ENCODE measurements around the gene GTF3C5. TPM values are rescaled to one million over a fixed set of nuclear protein-coding genes. Genes with fewer than 3 reads are reported as not detected.

Gene GTF3C5
- total RNA-seq, 1 donor from 2014 or later, result 95.2 TPM

DNA sequence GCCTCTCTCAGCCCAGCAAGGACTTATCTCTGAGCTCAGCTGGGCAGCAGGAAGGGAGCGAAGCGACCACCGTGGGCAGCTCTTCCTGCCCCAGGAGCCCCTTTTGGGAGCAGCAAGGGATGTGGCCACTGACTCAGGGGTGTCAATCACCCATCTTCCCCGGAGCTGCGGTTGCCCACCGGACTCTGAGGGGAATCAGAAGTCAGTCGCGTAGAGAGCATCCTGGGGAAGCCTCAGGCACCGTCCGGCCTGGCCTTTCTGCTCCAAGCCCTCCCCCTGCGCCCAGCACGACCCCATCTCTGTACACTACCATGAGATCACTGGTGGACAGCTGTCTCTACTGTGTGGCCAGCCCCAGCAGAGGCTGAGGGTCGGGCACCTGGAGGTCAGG, 27.7 kb upstream of the GTF3C5 start:
- Mint-ChIP-seq H3K4me1 (ENCODE audit: low read depth, unreplicated experiment) (no peaks in the 10 kb centered on the region), H3K27me3 (ENCODE audit: unreplicated experiment) (peaks cover 18% of the 10 kb centered on the region), H3K4me3 (ENCODE audit: unreplicated experiment) (no peak overlapping the region), H3K27ac (ENCODE audit: unreplicated experiment) (no peak overlapping the region), H3K36me3 (ENCODE audit: unreplicated experiment) (no peaks in the 10 kb centered on the region), H3K9me3 (ENCODE audit: unreplicated experiment) (peaks cover 6% of the 10 kb centered on the region)
- DNase-seq, result no peak
- no peak for TF ChIP-seq CTCF (IDR thresholded peaks at IDR 0.05; ENCODE audit: partially characterized antibody, unreplicated experiment)

GRCh38 chr9:133003671-133004090, 27.1 kb upstream of the GTF3C5 start:
- peaks cover 3% of the 10 kb centered on the region for H3K9me3 Mint-ChIP-seq (ENCODE audit: unreplicated experiment)
- no peak for TF ChIP-seq CTCF (IDR thresholded peaks at IDR 0.05; ENCODE audit: partially characterized antibody, unreplicated experiment)
- H3K27me3 Mint-ChIP-seq (ENCODE audit: unreplicated experiment), result peaks cover 18% of the 10 kb centered on the region
- H3K4me1 Mint-ChIP-seq (ENCODE audit: low read depth, unreplicated experiment), result no peaks in the 10 kb centered on the region
- H3K36me3 Mint-ChIP-seq (ENCODE audit: unreplicated experiment), result no peaks in the 10 kb centered on the region
- no peak overlapping the region for H3K27ac Mint-ChIP-seq (ENCODE audit: unreplicated experiment)
- DNase-seq, result no peak
- H3K4me3 Mint-ChIP-seq (ENCODE audit: unreplicated experiment), result no peak overlapping the region

DNA sequence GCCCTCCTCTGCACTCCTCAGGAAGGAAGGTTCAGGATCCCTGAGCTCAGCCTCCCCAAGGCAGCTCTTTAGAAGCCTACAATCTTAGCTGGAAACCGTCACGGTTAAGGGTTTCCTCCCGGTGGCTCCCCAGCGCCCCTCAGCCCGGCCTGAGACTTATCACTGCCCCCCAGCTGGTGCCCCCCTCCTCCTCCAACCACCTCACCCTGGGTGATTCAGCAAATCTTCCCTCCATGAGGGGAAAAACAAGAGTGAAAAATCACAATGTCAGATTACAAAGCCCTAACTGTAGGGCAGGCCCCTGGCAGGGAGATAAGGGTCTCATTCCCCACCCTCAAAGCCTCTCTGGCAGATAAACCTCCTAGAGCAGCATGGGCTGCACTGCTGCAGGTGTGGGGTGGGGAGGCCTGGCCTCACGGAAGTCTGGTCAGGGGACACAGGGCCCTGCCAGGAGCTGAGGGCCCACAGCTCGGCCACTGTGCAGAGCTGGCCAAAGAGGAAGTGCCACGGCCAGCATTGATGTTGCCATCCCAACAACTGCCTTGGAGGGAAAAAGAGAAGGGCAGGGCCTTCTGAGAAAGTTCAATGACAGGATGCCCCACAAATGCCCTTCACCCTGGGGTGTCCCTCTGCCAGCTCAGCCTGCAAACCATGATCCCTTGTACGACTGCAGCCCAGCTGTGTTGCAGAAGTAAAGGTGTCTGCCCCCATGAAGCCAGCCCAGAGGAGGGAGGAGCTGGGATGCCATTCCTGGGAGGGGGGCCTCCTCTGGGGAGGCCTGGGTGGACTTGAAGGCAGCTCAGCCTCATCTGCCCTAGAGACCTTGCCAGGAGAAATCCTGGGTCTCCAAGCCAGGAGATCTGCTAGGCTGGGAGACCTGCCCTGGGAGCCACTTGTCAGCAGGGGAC, 26.5 kb upstream of the GTF3C5 start:
- H3K9me3 Mint-ChIP-seq (ENCODE audit: unreplicated experiment), result peaks cover 4% of the 10 kb centered on the region
- TF ChIP-seq CTCF (IDR thresholded peaks at IDR 0.05; ENCODE audit: partially characterized antibody, unreplicated experiment), result no peak
- no peak for DNase-seq
- no peak overlapping the region for H3K4me3 Mint-ChIP-seq (ENCODE audit: unreplicated experiment)
- peaks cover 18% of the 10 kb centered on the region for H3K27me3 Mint-ChIP-seq (ENCODE audit: unreplicated experiment)
- H3K4me1 Mint-ChIP-seq (ENCODE audit: low read depth, unreplicated experiment), result peaks cover 3% of the 10 kb centered on the region
- H3K27ac Mint-ChIP-seq (ENCODE audit: unreplicated experiment), result no peak overlapping the region
- H3K36me3 Mint-ChIP-seq (ENCODE audit: unreplicated experiment), result no peaks in the 10 kb centered on the region

DNA sequence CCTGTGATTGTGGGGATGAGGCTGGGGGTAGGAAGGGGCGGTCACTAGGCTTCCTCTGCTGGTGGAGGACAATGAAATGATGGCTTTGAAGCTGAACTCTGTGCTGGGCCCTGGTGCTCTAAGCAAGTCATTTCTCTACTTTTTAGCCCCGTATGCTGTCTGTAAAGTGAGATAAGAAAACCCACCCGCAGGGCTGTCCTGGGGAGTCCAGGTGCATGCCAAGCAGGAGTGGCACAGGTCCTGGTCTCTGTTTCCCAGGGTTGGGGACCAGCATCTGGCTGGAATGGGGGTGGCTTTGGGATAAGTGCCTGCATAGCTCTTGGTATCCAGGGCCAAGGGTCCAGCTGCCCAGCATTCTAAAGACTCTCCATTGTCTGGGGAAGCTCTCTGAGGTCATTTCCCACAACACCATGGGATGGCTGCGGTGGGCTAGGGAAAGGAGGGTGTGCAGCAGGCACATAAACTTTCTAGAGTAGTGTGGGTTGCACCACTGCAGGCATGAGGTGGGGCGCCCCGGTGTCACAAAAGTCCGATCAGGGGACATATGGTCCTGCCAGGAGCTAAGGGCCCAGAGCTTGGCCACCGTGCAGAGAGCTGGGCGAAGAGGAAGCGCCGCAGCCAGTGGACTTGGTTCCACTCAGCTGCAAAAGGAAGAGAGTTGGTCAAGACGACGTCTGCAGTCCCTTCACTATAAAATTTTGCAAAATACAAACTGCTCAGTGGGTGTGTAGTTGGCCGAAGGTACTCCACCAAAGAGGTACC, 25.6 kb upstream of the GTF3C5 start:
- Mint-ChIP-seq H3K9me3 (ENCODE audit: unreplicated experiment) (peaks cover 4% of the 10 kb centered on the region), H3K4me1 (ENCODE audit: low read depth, unreplicated experiment) (peaks cover 3% of the 10 kb centered on the region), H3K27ac (ENCODE audit: unreplicated experiment) (no peak overlapping the region), H3K4me3 (ENCODE audit: unreplicated experiment) (no peak overlapping the region), H3K36me3 (ENCODE audit: unreplicated experiment) (no peaks in the 10 kb centered on the region), H3K27me3 (ENCODE audit: unreplicated experiment) (peaks cover 18% of the 10 kb centered on the region)
- TF ChIP-seq CTCF (IDR thresholded peaks at IDR 0.05; ENCODE audit: partially characterized antibody, unreplicated experiment), result no peak
- no peak for DNase-seq

Measured in glutamatergic neuron (in vitro differentiated cells).